Stimulated activated CD4-positive, alpha-beta T cell treated with anti-CD3 and anti-CD28 coated beads, Interleukin-4, amount 100 ng/mL, for 4 hours (primary cell): ENCODE data around the gene PTGS2.
"Not testable (repeated sequence)": the region's sequence is repeated elsewhere in the genome, so short reads cannot be mapped to it uniquely, and the experiment has no call there.

ENCODE experiments used
- DNase-seq, 2 experiments: peaks; one replicate each; pipeline ENCODE4 v3.0.0-alpha.2; 2020

PTGS2 gene

GRCh38 chr1:186669784-186670183 lies 10.4 kb downstream of the PTGS2 start:
- DNase-seq = not testable (repeated sequence)

- DNase-seq = not testable (repeated sequence)
Measured at GRCh38 chr1:186664217-186664616, 16.0 kb downstream of the PTGS2 start.

- no peak for DNase-seq
Measured at GRCh38 chr1:186662752-186663151, 17.5 kb downstream of the PTGS2 start.

- no peak for DNase-seq
Measured at GRCh38 chr1:186659890-186660341, 20.3 kb downstream of the PTGS2 start.

GRCh38 chr1:186658999-186659398 lies 21.2 kb downstream of the PTGS2 start:
- DNase-seq = no peak

- no peak for DNase-seq
Measured at GRCh38 chr1:186657481-186657880, 22.7 kb downstream of the PTGS2 start.

- DNase-seq = no peak
Measured at GRCh38 chr1:186655876-186656275, 24.3 kb downstream of the PTGS2 start.

GRCh38 chr1:186654741-186655140 lies 25.5 kb downstream of the PTGS2 start:
- DNase-seq = no peak

GRCh38 chr1:186653312-186653711 lies 26.9 kb downstream of the PTGS2 start:
- no peak for DNase-seq

- no peak for DNase-seq
Measured at GRCh38 chr1:186648613-186649012, 31.6 kb downstream of the PTGS2 start.

GRCh38 chr1:186647985-186648384 lies 32.2 kb downstream of the PTGS2 start:
- DNase-seq = not testable (repeated sequence)

GRCh38 chr1:186643614-186644013 lies 36.6 kb downstream of the PTGS2 start:
- no peak for DNase-seq

GRCh38 chr1:186637567-186637966 lies 42.7 kb downstream of the PTGS2 start:
- DNase-seq = not testable (repeated sequence)

GRCh38 chr1:186636786-186637185 lies 43.4 kb downstream of the PTGS2 start:
- no peak for DNase-seq

GRCh38 chr1:186634511-186634910 lies 45.7 kb downstream of the PTGS2 start:
- no peak for DNase-seq

- no peak for DNase-seq
Measured at GRCh38 chr1:186633116-186633515, 47.1 kb downstream of the PTGS2 start.

- no peak for DNase-seq
Measured at GRCh38 chr1:186629341-186629740, 50.9 kb downstream of the PTGS2 start.

- no peak for DNase-seq
Measured at GRCh38 chr1:186628910-186629309, 51.3 kb downstream of the PTGS2 start.

GRCh38 chr1:186627019-186627418 lies 53.2 kb downstream of the PTGS2 start:
- no peak for DNase-seq

- no peak for DNase-seq
Measured at GRCh38 chr1:186626356-186626932, 53.8 kb downstream of the PTGS2 start.

GRCh38 chr1:186623551-186623950 lies 56.7 kb downstream of the PTGS2 start:
- DNase-seq = no peak
